ENCODE results near the gene DPP6.
A peak's percentile ranks its signal among the peaks of the same experiment; 100 is the strongest.
"Not testable (repeated sequence)": the region's sequence is repeated elsewhere in the genome, so short reads cannot be mapped to it uniquely, and the experiment has no call there.

Gene DPP6

GRCh38 chr7:154916381-154916780 lies 864.2 kb downstream of the DPP6 start:
- DNase-seq, result no peak

GRCh38 chr7:154916856-154917807 lies 864.9 kb downstream of the DPP6 start:
- DNase-seq, result no peak

- no peak for DNase-seq
Measured at GRCh38 chr7:154917808-154918160, 865.6 kb downstream of the DPP6 start.

- DNase-seq, result no peak
Measured at GRCh38 chr7:154918266-154918665, 866.1 kb downstream of the DPP6 start.

GRCh38 chr7:154918741-154919140 lies 866.5 kb downstream of the DPP6 start:
- DNase-seq, result no peak

- no peak for DNase-seq
Measured at GRCh38 chr7:154919344-154920225, 867.4 kb downstream of the DPP6 start.

- not testable (repeated sequence) for DNase-seq
Measured at GRCh38 chr7:154922472-154922871, 870.3 kb downstream of the DPP6 start.

- DNase-seq, result peak; percentile 89 to 93 (median 90)
Measured at GRCh38 chr7:154927624-154928125, 875.5 kb downstream of the DPP6 start.

GRCh38 chr7:154928136-154929005 lies 876.2 kb downstream of the DPP6 start:
- DNase-seq, result peak; percentile 74 to 96 (median 90)

GRCh38 chr7:154929006-154929726 lies 877.0 kb downstream of the DPP6 start:
- DNase-seq, result peak in 3 of 4 experiments; percentile 3 to 47 (median 16)

GRCh38 chr7:154931906-154932305 lies 879.7 kb downstream of the DPP6 start:
- no peak for DNase-seq

GRCh38 chr7:154934353-154934952 lies 882.3 kb downstream of the DPP6 start:
- not testable (repeated sequence) for DNase-seq

GRCh38 chr7:154937837-154938236 lies 885.6 kb downstream of the DPP6 start:
- peak in 2 of 4 experiments; percentile 53 to 54 for DNase-seq

- DNase-seq, result no peak
Measured at GRCh38 chr7:154942691-154943090, 890.5 kb downstream of the DPP6 start.

Measured in suppressor macrophage (primary cell).